NOMO-1 treated with dmso at 0.1 percent for 144 hours (cell line): ENCODE data around the gene CCDC32.
A peak's percentile ranks its signal among the peaks of the same experiment; 100 is the strongest.

ENCODE experiments used
- DNase-seq: peaks from one replicate; lab custom pipeline; 2025; ENCODE audit not compliant: unreplicated experiment; lab: John Stamatoyannopoulos, UW

CCDC32 gene

DNA sequence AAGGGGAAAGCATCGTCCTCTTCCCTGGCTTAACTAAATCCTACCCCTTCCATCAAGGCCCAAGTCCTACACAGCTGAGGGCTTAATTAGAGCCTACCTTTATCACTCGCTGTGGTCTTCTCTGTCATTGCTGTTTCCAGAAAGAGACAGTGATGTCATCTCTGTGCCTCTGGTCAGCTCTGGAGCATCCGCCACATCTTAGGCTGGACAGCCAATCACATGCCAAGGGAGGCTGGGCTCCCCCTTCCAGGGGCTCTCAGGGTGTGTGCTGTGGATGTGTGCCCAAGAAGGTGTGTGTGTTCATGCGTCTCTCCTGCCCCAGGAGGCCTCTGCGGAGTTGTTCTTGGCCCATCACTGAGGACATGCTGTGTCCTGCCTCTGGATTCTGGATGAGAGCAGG lies 51.2 kb downstream of the CCDC32 start:
- no peak for DNase-seq

DNA sequence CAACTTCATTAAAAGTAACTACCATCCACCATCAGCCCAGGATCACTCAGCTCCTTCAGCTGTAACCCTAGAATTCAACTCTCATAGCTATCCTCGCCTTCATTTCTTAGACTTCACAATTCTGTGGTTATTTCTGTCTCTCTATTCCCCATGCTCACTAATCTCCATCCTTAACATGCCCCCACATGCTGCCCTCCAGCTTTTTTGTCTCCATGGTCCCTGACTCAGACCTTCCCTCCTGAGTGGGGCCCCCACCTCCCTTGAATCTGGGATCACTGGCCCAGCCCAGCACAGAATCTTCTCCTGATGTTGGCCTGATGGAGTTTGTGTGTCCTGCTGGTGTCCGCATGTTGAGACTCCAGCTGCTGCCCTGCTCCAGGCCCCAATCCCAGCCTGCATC lies 52.4 kb downstream of the CCDC32 start:
- DNase-seq, result no peak

DNA sequence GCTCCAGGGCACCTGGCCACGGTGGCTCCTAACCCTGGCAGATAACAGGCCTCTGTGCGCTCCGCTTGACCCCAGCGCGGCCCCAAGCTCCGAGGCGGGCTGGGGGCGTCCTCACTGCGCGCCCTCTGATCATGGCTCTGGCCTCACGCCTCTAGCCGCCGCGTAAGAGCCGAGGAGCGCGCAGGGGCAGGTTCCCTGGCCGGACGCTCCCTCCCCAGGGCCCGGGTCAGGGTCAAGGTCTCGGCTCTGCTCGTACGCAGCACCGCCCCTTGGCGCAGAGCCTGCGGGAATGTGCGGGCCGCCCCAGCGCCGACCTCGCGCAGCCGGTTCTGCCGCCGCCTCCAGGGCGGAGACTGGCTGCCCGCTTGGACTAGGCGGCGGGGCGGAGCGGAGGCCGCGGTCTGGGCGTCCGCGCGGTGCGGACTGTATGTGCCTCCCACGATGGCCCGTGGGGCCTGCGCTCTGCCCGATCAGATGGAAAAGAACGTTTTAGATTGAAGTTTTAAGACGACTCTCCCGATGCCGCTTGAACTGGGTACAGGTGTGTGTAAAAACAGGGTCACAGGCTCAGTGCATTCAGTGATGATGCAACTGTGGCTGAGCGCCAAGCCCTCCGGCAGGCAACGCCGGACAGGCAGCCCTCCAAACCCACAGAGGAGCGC lies 53.2 kb downstream of the CCDC32 start:
- no peak for DNase-seq

DNA sequence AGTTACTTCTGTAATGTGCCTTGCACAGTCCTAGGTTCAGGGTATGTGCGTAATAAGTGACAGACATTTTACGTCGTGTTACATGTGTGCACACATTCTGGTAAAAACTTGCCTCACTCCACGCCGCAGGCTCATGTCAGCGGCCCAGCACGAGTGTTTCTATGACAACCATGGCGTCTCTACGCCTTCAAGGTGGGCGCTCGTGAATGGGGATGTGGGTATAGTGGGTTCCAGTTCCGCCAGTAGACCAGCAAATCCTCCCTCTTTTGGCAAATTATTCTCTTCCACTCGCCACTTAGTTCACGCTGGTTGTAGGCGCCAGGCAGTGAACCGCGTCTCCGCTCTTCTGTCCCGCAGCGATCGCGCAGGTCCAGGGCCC lies 53.8 kb downstream of the CCDC32 start:
- DNase-seq, result peak; percentile 11

DNA sequence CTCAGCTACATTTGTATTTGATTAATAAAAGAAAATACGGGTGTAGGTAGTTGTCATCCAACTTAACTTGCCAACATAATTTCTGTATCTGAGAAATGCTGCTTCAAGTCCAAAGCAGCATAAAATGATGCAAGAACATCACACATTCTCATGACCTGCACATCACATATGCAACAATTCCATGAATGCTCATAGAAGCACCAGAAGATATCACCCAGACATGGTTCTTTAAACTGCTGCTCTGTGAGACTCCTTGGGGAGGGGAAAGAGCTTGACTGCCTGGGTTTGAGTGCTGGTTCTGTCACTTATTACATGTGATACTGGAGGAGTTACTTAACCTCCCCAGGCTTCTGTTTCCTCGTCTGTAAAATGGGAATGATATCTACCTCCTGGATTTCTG lies 54.6 kb downstream of the CCDC32 start:
- DNase-seq, result no peak

DNA sequence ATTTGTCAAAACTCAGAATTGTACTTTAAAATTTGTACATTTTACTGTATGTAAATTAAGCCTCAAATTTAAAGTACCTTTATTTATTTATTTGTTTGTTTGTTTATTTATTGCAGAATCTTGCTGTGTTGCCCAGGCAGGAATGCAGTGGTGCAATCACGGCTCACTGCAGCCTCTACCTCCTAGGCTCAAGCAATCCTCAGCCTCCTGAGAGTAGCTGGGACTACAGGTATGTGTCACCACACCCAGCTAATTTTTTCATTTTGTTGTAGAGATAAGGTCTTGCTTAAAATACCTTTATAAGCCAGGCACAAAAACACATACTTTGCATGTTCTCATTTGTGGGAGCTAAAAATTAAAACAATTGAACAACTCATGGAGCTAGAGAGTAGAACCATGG lies 56.6 kb downstream of the CCDC32 start:
- DNase-seq, result no peak

DNA sequence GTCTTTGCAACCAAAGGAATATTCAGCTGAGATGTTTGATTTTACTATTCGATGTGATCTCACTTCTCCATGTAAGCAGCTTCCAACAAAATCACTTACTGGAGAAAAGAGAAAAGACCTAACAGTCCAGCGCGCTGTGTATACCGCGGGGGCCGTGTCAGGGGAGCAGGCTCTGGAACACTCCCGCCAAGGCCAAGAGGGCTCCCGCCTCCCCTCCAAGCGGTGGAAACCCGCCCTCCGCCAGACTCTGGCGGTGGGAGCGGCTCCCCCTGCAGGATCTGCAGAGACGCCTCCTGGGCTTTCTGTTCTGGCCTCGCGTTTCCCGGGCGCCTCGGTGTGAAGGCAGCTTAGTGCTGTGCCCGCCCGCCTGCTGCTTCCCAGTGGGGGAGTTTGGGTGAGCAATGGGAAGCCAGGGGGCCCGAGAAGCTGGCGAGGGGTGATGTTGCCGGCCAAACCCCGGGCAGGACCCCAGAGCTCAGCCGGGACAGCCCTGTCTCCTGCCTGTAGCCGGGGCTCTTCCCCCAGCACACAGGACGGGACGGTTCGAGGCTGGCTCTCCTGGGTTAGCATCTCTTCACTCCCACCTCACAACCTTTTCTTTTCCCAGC lies 57.8 kb downstream of the CCDC32 start:
- DNase-seq, result peak; percentile 9
